Measurements from ENCODE around the gene ZNF593OS. TPM values are rescaled to one million over a fixed set of nuclear protein-coding genes. Genes with fewer than 3 reads are reported as not detected.

The ZNF593OS gene
- total RNA-seq, 2 donors from 2014 or later, result not detected

DNA sequence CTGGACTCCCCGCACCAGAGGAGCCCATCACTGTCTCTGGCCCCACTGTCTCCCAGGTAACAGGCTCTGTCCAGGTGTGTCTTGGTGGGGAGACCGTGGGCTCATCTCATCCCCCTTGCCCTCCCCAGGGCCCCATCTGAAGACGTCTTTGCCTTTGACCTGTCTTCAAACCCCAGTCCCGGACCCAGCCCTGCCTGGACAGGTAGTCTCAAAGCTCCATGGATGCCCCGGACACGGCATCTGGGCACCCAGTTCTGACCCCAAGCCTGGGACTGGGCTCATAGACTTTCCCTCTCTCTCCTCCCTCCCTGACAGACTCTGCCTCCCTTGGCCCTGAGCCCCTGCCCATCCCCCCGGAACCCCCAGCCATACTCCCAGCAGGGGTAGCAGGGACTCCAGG, 12.5 kb upstream of the ZNF593OS start:
- Histone ChIP-seq H3K27ac (no peak overlapping the region), H3K36me3 (no peaks in the 10 kb centered on the region), H3K4me3 (no peak overlapping the region), H3K9me3 (no peaks in the 10 kb centered on the region), H3K27me3 (replicated peaks; ENCODE audit: insufficient read depth) (no peaks in the 10 kb centered on the region), H3K4me1 (ENCODE audit: control insufficient read depth in 1 of 2, low read depth in 2 of 2) (no peaks in the 10 kb centered on the region)
- ATAC-seq (ENCODE audit: insufficient number of reproducible peaks, low FRiP score, low read depth) (no peak), DNase-seq (ENCODE audit: low spot score) (no peak)
- TF ChIP-seq, protein P1, sequence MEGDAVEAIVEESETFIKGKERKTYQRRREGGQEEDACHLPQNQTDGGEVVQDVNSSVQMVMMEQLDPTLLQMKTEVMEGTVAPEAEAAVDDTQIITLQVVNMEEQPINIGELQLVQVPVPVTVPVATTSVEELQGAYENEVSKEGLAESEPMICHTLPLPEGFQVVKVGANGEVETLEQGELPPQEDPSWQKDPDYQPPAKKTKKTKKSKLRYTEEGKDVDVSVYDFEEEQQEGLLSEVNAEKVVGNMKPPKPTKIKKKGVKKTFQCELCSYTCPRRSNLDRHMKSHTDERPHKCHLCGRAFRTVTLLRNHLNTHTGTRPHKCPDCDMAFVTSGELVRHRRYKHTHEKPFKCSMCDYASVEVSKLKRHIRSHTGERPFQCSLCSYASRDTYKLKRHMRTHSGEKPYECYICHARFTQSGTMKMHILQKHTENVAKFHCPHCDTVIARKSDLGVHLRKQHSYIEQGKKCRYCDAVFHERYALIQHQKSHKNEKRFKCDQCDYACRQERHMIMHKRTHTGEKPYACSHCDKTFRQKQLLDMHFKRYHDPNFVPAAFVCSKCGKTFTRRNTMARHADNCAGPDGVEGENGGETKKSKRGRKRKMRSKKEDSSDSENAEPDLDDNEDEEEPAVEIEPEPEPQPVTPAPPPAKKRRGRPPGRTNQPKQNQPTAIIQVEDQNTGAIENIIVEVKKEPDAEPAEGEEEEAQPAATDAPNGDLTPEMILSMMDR (IDR thresholded peaks at IDR 0.05), result no peak

GRCh38 chr1:26182383-26182696, 10.7 kb upstream of the ZNF593OS start:
- TF ChIP-seq, protein P1 (IDR thresholded peaks at IDR 0.05), result no peak
- Histone ChIP-seq H3K36me3 (no peaks in the 10 kb centered on the region), H3K4me3 (no peak overlapping the region), H3K27ac (no peak overlapping the region), H3K9me3 (no peaks in the 10 kb centered on the region), H3K27me3 (replicated peaks; ENCODE audit: insufficient read depth) (no peaks in the 10 kb centered on the region), H3K4me1 (ENCODE audit: control insufficient read depth in 1 of 2, low read depth in 2 of 2) (no peaks in the 10 kb centered on the region)
- no peak for ATAC-seq (ENCODE audit: insufficient number of reproducible peaks, low FRiP score, low read depth)
- DNase-seq (ENCODE audit: low spot score), result no peak

GRCh38 chr1:26181586-26182382, 10.2 kb upstream of the ZNF593OS start:
- Histone ChIP-seq H3K9me3 (no peaks in the 10 kb centered on the region), H3K4me3 (no peak overlapping the region), H3K27ac (no peak overlapping the region), H3K36me3 (no peaks in the 10 kb centered on the region), H3K4me1 (ENCODE audit: control insufficient read depth in 1 of 2, low read depth in 2 of 2) (no peaks in the 10 kb centered on the region), H3K27me3 (replicated peaks; ENCODE audit: insufficient read depth) (no peaks in the 10 kb centered on the region)
- no peak for DNase-seq (ENCODE audit: low spot score)
- TF ChIP-seq, protein P1 (IDR thresholded peaks at IDR 0.05), result no peak
- no peak for ATAC-seq (ENCODE audit: insufficient number of reproducible peaks, low FRiP score, low read depth)

DNA sequence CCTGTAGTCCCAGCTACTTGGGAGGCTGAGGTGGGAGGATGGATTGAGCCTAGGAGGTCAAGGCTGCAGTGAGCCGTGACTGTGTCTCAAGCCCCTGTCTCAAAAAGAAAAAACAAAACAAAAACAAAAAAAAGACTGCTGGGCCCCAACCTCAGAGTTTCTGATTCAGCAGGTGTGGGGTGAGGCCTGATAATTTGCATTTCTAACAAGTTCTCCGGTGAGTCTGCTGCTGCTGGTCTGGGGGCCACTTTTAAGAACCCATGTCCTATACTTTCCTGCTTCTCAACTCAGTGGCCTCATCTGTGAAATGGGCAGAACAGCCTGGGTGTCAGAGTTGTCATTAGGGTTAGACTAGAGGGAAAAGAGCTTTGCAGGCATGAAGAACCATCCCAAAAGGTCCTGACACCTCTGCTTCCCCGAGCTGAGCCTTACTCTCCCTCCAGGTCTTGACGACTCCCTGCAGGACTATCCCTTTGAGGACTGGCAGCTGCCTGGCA, 8.4 kb upstream of the ZNF593OS start:
- no peaks in the 10 kb centered on the region for H3K36me3 ChIP-seq
- H3K27me3 ChIP-seq (replicated peaks; ENCODE audit: insufficient read depth), result no peaks in the 10 kb centered on the region
- TF ChIP-seq, protein P1 (IDR thresholded peaks at IDR 0.05), result no peak
- H3K4me1 ChIP-seq (ENCODE audit: control insufficient read depth in 1 of 2, low read depth in 2 of 2), result no peaks in the 10 kb centered on the region
- no peaks in the 10 kb centered on the region for H3K9me3 ChIP-seq
- H3K4me3 ChIP-seq, result no peak overlapping the region
- ATAC-seq (ENCODE audit: insufficient number of reproducible peaks, low FRiP score, low read depth) (no peak), DNase-seq (ENCODE audit: low spot score) (no peak)
- H3K27ac ChIP-seq, result no peak overlapping the region

DNA sequence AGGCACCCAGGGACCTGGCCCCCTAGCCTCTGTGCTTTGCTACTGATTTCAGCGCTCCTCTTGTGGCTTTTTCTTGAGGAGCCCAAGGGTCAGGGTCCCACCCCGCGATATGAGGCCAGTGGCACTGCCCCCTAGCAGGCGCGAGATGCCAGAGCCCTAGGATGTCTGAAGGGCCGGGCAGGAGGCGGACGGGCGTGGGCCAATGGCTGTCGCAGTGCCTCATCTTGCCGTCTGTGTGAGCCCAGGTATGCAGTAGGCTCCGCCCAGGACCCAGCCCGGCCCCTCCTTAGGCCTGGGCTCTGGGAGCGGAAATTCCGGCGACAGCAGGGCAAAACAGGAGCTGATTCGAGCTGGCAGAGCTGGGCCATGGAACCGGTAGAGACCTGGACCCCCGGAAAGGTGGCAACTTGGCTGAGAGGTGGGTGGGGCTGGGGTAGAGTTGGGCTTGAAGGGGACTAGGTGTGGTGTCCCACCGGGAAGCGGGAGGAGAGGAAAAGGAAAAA, 5.6 kb upstream of the ZNF593OS start, which contains the start of gene CNKSR1:
CNKSR1 (plus strand) TSS at position 310 of the 503 bp plus-strand sequence; CDS start at position 367, 57 bp downstream.
- no peaks in the 10 kb centered on the region for H3K27me3 ChIP-seq (replicated peaks; ENCODE audit: insufficient read depth)
- no peaks in the 10 kb centered on the region for H3K4me1 ChIP-seq (ENCODE audit: control insufficient read depth in 1 of 2, low read depth in 2 of 2)
- no peak within 1 kb of the TSS for H3K4me3 ChIP-seq
- TF ChIP-seq, protein P1 (IDR thresholded peaks at IDR 0.05), result no peak
- ATAC-seq (ENCODE audit: insufficient number of reproducible peaks, low FRiP score, low read depth), result no peak
- H3K9me3 ChIP-seq, result no peaks in the 10 kb centered on the region
- no peak for DNase-seq (ENCODE audit: low spot score)
- no peaks in the 10 kb centered on the region for H3K36me3 ChIP-seq
- no peak within 1 kb of the TSS for H3K27ac ChIP-seq
